ENCODE data around the gene PAFAH1B2. TPM values are rescaled to one million over a fixed set of nuclear protein-coding genes. Genes with fewer than 3 reads are reported as not detected.

PAFAH1B2 gene
- total and polyA plus RNA-seq, 2 experiments from 2014 or later, result 87.5 to 148 TPM

DNA sequence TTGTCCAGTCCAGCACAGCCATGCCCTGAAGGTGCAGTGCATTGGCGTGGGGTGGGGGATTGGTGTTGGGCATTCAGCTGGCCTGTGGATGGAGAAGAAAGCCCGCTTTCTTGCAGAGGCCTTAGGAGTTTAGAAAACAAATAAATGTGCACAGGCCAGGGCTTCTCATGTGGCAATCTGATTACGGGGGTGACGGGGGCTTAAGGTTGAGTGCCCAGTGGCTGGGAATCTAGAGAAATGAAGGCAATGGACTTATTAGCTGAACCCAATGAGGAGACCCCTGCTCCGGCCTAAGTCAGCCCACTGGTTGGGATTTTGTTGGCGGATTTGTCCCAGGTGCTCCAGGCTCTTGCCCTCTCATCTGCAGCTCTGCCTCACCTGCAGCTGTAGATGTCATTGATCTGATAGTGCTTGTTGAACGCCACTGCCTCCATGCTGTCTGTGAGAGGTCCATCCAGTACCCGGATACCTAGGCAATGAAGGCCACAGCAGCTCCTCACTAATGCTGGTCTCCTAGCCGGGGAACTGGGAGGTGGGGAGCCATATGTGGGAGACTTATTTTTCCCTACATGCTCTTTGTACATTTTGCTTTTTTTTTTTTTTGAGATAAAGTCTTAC, 81.6 kb downstream of the PAFAH1B2 start:
- Histone ChIP-seq H3K4me2 (no peak overlapping the region), H3K79me2 (replicated peaks; ENCODE audit: insufficient read depth) (peaks cover 10% of the 10 kb centered on the region), H3K4me1 (ENCODE audit: insufficient read depth) (no peaks in the 10 kb centered on the region), H3K36me3 (ENCODE audit: insufficient read depth) (no peaks in the 10 kb centered on the region), H3K27me3 (ENCODE audit: insufficient read depth) (no peaks in the 10 kb centered on the region), H2AFZ (no peak overlapping the region), H3K4me3 (no peak overlapping the region), H3F3A (replicated peaks; ENCODE audit: low read depth) (peaks cover 7% of the 10 kb centered on the region; the same call in 1 of the 2 replicates), H3K9me2 (ENCODE audit: insufficient read depth) (no peaks in the 10 kb centered on the region), H3K27ac (ENCODE audit: low read depth) (no peak overlapping the region), H4K20me1 (replicated peaks; ENCODE audit: insufficient read depth) (0 out of 2 replicates have a peak, but pooled peaks cover 5% of the 10 kb centered on the region)
- H3K4me1 Mint-ChIP-seq, result peaks cover 9% of the 10 kb centered on the region
- peaks cover 12% of the 10 kb centered on the region for H3K27me3 Mint-ChIP-seq (ENCODE audit: insufficient read depth, low read depth, poor library complexity)
- H3K4me3 Mint-ChIP-seq, result no peak overlapping the region
- H3K36me3 Mint-ChIP-seq (ENCODE audit: low read depth), result peaks cover 23% of the 10 kb centered on the region
- no peak for ATAC-seq
- DNase-seq (ENCODE audit: low spot score), result no peak
- no peaks in the 10 kb centered on the region for H3K9me3 Mint-ChIP-seq
- no peak overlapping the region for H3K27ac Mint-ChIP-seq
- TF ChIP-seq ZNF331 (CRISPR knock-in tag; IDR thresholded peaks at IDR 0.05; ENCODE audit: low read depth) (no peak), JUNB (IDR thresholded peaks at IDR 0.05; ENCODE audit: unreplicated experiment) (no peak), ZNF114 (CRISPR knock-in tag; IDR thresholded peaks at IDR 0.05) (no peak), POLR2AphosphoS5 (IDR thresholded peaks at IDR 0.05; ENCODE audit: low read depth) (no peak), EZH2 (IDR thresholded peaks at IDR 0.05; ENCODE audit: low read depth, unreplicated experiment) (no peak), EZH2phosphoT487 (IDR thresholded peaks at IDR 0.05; ENCODE audit: unreplicated experiment) (no peak), NANOG (IDR thresholded peaks at IDR 0.05; ENCODE audit: borderline replicate concordance) (no peak), STAT1 (IDR thresholded peaks at IDR 0.05; ENCODE audit: unreplicated experiment) (no peak), CREB1 (CRISPR knock-in tag; IDR thresholded peaks at IDR 0.05; ENCODE audit: low read depth) (no peak)
- TF ChIP-seq, protein P1, sequence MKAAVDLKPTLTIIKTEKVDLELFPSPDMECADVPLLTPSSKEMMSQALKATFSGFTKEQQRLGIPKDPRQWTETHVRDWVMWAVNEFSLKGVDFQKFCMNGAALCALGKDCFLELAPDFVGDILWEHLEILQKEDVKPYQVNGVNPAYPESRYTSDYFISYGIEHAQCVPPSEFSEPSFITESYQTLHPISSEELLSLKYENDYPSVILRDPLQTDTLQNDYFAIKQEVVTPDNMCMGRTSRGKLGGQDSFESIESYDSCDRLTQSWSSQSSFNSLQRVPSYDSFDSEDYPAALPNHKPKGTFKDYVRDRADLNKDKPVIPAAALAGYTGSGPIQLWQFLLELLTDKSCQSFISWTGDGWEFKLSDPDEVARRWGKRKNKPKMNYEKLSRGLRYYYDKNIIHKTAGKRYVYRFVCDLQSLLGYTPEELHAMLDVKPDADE (IDR thresholded peaks at IDR 0.05), result no peak
- TF ChIP-seq, protein P2, sequence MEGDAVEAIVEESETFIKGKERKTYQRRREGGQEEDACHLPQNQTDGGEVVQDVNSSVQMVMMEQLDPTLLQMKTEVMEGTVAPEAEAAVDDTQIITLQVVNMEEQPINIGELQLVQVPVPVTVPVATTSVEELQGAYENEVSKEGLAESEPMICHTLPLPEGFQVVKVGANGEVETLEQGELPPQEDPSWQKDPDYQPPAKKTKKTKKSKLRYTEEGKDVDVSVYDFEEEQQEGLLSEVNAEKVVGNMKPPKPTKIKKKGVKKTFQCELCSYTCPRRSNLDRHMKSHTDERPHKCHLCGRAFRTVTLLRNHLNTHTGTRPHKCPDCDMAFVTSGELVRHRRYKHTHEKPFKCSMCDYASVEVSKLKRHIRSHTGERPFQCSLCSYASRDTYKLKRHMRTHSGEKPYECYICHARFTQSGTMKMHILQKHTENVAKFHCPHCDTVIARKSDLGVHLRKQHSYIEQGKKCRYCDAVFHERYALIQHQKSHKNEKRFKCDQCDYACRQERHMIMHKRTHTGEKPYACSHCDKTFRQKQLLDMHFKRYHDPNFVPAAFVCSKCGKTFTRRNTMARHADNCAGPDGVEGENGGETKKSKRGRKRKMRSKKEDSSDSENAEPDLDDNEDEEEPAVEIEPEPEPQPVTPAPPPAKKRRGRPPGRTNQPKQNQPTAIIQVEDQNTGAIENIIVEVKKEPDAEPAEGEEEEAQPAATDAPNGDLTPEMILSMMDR (conservative IDR thresholded peaks at IDR 0.05; ENCODE audit: low read depth in 2 of 2), result no peak
- TF ChIP-seq, protein P3, sequence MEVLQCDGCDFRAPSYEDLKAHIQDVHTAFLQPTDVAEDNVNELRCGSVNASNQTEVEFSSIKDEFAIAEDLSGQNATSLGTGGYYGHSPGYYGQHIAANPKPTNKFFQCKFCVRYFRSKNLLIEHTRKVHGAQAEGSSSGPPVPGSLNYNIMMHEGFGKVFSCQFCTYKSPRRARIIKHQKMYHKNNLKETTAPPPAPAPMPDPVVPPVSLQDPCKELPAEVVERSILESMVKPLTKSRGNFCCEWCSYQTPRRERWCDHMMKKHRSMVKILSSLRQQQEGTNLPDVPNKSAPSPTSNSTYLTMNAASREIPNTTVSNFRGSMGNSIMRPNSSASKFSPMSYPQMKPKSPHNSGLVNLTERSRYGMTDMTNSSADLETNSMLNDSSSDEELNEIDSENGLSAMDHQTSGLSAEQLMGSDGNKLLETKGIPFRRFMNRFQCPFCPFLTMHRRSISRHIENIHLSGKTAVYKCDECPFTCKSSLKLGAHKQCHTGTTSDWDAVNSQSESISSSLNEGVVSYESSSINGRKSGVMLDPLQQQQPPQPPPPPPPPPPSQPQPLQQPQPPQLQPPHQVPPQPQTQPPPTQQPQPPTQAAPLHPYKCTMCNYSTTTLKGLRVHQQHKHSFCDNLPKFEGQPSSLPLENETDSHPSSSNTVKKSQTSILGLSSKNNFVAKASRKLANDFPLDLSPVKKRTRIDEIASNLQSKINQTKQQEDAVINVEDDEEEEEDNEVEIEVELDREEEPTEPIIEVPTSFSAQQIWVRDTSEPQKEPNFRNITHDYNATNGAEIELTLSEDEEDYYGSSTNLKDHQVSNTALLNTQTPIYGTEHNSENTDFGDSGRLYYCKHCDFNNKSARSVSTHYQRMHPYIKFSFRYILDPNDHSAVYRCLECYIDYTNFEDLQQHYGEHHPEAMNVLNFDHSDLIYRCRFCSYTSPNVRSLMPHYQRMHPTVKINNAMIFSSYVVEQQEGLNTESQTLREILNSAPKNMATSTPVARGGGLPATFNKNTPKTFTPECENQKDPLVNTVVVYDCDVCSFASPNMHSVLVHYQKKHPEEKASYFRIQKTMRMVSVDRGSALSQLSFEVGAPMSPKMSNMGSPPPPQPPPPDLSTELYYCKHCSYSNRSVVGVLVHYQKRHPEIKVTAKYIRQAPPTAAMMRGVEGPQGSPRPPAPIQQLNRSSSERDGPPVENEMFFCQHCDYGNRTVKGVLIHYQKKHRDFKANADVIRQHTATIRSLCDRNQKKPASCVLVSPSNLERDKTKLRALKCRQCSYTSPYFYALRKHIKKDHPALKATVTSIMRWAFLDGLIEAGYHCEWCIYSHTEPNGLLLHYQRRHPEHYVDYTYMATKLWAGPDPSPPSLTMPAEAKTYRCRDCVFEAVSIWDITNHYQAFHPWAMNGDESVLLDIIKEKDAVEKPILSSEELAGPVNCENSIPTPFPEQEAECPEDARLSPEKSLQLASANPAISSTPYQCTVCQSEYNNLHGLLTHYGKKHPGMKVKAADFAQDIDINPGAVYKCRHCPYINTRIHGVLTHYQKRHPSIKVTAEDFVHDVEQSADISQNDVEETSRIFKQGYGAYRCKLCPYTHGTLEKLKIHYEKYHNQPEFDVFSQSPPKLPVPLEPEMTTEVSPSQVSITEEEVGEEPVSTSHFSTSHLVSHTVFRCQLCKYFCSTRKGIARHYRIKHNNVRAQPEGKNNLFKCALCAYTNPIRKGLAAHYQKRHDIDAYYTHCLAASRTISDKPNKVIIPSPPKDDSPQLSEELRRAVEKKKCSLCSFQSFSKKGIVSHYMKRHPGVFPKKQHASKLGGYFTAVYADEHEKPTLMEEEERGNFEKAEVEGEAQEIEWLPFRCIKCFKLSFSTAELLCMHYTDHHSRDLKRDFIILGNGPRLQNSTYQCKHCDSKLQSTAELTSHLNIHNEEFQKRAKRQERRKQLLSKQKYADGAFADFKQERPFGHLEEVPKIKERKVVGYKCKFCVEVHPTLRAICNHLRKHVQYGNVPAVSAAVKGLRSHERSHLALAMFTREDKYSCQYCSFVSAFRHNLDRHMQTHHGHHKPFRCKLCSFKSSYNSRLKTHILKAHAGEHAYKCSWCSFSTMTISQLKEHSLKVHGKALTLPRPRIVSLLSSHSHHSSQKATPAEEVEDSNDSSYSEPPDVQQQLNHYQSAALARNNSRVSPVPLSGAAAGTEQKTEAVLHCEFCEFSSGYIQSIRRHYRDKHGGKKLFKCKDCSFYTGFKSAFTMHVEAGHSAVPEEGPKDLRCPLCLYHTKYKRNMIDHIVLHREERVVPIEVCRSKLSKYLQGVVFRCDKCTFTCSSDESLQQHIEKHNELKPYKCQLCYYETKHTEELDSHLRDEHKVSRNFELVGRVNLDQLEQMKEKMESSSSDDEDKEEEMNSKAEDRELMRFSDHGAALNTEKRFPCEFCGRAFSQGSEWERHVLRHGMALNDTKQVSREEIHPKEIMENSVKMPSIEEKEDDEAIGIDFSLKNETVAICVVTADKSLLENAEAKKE (CRISPR knock-in tag; IDR thresholded peaks at IDR 0.05), result no peak
- TF ChIP-seq, protein P4, sequence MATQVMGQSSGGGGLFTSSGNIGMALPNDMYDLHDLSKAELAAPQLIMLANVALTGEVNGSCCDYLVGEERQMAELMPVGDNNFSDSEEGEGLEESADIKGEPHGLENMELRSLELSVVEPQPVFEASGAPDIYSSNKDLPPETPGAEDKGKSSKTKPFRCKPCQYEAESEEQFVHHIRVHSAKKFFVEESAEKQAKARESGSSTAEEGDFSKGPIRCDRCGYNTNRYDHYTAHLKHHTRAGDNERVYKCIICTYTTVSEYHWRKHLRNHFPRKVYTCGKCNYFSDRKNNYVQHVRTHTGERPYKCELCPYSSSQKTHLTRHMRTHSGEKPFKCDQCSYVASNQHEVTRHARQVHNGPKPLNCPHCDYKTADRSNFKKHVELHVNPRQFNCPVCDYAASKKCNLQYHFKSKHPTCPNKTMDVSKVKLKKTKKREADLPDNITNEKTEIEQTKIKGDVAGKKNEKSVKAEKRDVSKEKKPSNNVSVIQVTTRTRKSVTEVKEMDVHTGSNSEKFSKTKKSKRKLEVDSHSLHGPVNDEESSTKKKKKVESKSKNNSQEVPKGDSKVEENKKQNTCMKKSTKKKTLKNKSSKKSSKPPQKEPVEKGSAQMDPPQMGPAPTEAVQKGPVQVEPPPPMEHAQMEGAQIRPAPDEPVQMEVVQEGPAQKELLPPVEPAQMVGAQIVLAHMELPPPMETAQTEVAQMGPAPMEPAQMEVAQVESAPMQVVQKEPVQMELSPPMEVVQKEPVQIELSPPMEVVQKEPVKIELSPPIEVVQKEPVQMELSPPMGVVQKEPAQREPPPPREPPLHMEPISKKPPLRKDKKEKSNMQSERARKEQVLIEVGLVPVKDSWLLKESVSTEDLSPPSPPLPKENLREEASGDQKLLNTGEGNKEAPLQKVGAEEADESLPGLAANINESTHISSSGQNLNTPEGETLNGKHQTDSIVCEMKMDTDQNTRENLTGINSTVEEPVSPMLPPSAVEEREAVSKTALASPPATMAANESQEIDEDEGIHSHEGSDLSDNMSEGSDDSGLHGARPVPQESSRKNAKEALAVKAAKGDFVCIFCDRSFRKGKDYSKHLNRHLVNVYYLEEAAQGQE (IDR thresholded peaks at IDR 0.05; ENCODE audit: unreplicated experiment), result no peak

Data from GM23338 (cell line).